ES-I3 (cell line): ENCODE measurements around the gene OR2G2.
A peak's percentile ranks its signal among the peaks of the same experiment; 100 is the strongest.

Source experiments
- H3K36me3 ChIP-seq: 2 replicates; pipeline ENCODE4 v1.6.1; 2013; ENCODE audit warnings: mild to moderate bottlenecking, low read length, control low read depth, moderate library complexity; ENCODE audit not compliant: insufficient read depth
- H3K4me1 ChIP-seq: 2 replicates; pipeline ENCODE4 v1.6.1; 2013; ENCODE audit warnings: mild to moderate bottlenecking, control low read depth, low read length; ENCODE audit not compliant: insufficient read depth
- H3K9ac ChIP-seq: 2 replicates; pipeline ENCODE4 v1.6.1; 2013; ENCODE audit warnings: low read depth, mild to moderate bottlenecking, low read length, moderate library complexity
- H3K9me3 ChIP-seq: 2 replicates; pipeline ENCODE4 v1.6.1; 2013; ENCODE audit warnings: mild to moderate bottlenecking, low read length, moderate library complexity; ENCODE audit not compliant: control insufficient read depth, insufficient read depth

The OR2G2 gene

GRCh38 chr1:247578946-247579460, 9.2 kb upstream of the OR2G2 start:
- H3K36me3 ChIP-seq, result no peaks in the 10 kb centered on the region
- H3K9ac ChIP-seq, result no peak overlapping the region
- H3K9me3 ChIP-seq, result no peaks in the 10 kb centered on the region
- H3K4me1 ChIP-seq, result no peaks in the 10 kb centered on the region

DNA sequence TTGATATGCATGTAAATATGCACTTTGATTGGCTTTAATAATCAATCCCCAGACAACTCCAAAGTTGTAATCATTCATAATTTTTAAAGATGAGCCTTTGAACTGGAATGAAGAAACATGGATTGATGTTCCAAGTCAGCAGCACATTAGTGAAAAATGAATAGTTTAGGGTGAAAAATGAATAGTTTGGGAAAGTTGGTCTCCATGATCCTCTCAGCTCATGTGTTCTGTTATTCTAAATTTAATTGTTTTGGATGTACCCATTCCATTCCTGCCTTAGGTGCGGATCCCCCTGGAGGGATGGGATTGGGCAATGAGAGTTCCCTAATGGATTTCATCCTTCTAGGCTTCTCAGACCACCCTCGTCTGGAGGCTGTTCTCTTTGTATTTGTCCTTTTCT, 17.1 kb downstream of the OR2G2 start, which contains the start of gene OR2G3:
TSS of gene OR2G3 (plus strand) at position 301 of the 400 bp plus-strand sequence. CDS start at position 301, 0 bp downstream.
- Histone ChIP-seq H3K9ac (no peak within 1 kb of the TSS), H3K9me3 (no peaks in the 10 kb centered on the region), H3K36me3 (no peaks in the 10 kb centered on the region), H3K4me1 (no peaks in the 10 kb centered on the region)

GRCh38 chr1:247613405-247613804, 25.2 kb downstream of the OR2G2 start:
- Histone ChIP-seq H3K4me1 (no peaks in the 10 kb centered on the region), H3K9me3 (no peaks in the 10 kb centered on the region), H3K9ac (no peak overlapping the region), H3K36me3 (no peaks in the 10 kb centered on the region)

- no peaks in the 10 kb centered on the region for H3K36me3 ChIP-seq
- H3K9ac ChIP-seq, result no peak overlapping the region
- no peaks in the 10 kb centered on the region for H3K9me3 ChIP-seq
- H3K4me1 ChIP-seq, result no peaks in the 10 kb centered on the region
Observed at GRCh38 chr1:247614625-247615024, 26.5 kb downstream of the OR2G2 start.

- Histone ChIP-seq H3K4me1 (no peaks in the 10 kb centered on the region), H3K9ac (no peak overlapping the region), H3K36me3 (no peaks in the 10 kb centered on the region), H3K9me3 (no peaks in the 10 kb centered on the region)
Observed at GRCh38 chr1:247627951-247628350, 39.8 kb downstream of the OR2G2 start.

- Histone ChIP-seq H3K4me1 (peaks cover 3% of the 10 kb centered on the region; the same call in 1 of the 2 replicates), H3K9ac (no peak overlapping the region), H3K36me3 (no peaks in the 10 kb centered on the region), H3K9me3 (no peaks in the 10 kb centered on the region)
Observed at GRCh38 chr1:247638011-247638410, 49.9 kb downstream of the OR2G2 start.

DNA sequence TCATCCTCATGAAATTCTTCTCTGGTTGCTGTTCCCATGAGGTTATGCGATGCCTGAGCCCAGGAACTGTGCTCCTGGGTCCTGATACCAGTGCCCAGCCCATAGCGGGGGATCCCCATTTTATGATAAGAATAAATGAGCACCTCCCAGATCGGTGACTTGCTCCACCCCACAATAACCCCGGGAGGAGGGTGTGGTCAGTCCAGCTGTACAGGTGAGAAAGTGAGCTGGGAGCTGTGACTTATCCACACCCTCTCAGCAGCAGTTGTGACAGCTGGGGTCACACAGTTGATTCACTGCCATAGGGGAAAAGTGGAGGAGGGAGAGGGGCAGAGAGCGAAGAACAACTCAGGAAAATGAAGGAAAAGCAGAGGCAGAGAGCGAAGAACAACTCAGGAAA, 50.6 kb downstream of the OR2G2 start:
- no peaks in the 10 kb centered on the region for H3K36me3 ChIP-seq
- no peaks in the 10 kb centered on the region for H3K9me3 ChIP-seq
- peaks cover 3% of the 10 kb centered on the region; the same call in 1 of the 2 replicates for H3K4me1 ChIP-seq
- peak overlapping the region; percentile 74; the same call in 1 of the 2 replicates for H3K9ac ChIP-seq
